ENCODE data around the gene SEPTIN1.
A peak's percentile ranks its signal among the peaks of the same experiment; 100 is the strongest.

GRCh38 chr16:30369938-30370455, 12.4 kb downstream of the SEPTIN1 start:
- peak in 2 of 5 experiments; percentile 23 to 27 for TF ChIP-seq CTCF (IDR thresholded peaks at IDR 0.05 in 4 of 5, conservative IDR thresholded peaks at IDR 0.05 in 1 of 5)
- peak; percentile 85 to 91 for TF ChIP-seq POLR2A (IDR thresholded peaks at IDR 0.05)
